Suprapubic skin (tissue), 3 donors: Measurements from ENCODE around the gene IL3.

Experiments used
- EP300 ChIP-seq: sonication (generic); formaldehyde crosslinking; IDR thresholded peaks from one replicate; pipeline ENCODE4 v1.6.1; 2017; ENCODE audit warnings: antibody characterized with exemption
- POLR2A ChIP-seq, 2 donors: fragments of 450-650 bp; IDR thresholded peaks; one replicate each; pipeline ENCODE4 v1.6.1; 2017; ENCODE audit warnings: antibody characterized with exemption in 2 of 2, mild to moderate bottlenecking in 2 of 2, moderate library complexity in 2 of 2
- TF ChIP-seq, protein P1 (sequence below), 2 donors: fragments of 200-600 bp in 1 of 2; fragments of 450-650 bp in 1 of 2; sonication (generic) in 1 of 2; IDR thresholded peaks; one replicate each; pipeline ENCODE4 v1.5.1; 2016 to 2019; ENCODE audit warnings: antibody characterized with exemption in 2 of 2, mild to moderate bottlenecking in 1 of 2, moderate library complexity in 1 of 2

DNA sequence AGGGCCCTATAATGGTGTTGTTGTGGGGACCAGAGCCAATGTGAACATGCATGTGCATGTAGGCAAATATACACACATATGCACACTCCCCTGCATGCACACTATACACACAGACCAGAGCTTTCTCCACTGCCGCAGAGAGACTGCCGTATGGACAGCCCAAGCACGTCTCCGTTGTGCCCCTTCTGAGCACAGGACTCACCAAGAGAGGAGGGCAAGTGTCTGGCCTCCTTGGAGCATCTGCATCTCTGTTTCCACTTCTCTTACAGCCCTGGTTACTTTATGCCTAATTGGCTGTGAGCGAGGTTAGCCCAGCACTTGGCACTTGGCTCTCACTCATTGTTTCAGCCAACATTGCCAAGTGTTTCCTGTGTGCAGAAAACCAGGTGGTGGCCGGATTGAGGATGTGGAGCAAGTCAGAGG lies 43.5 kb downstream of the IL3 start:
- TF ChIP-seq, protein P1, sequence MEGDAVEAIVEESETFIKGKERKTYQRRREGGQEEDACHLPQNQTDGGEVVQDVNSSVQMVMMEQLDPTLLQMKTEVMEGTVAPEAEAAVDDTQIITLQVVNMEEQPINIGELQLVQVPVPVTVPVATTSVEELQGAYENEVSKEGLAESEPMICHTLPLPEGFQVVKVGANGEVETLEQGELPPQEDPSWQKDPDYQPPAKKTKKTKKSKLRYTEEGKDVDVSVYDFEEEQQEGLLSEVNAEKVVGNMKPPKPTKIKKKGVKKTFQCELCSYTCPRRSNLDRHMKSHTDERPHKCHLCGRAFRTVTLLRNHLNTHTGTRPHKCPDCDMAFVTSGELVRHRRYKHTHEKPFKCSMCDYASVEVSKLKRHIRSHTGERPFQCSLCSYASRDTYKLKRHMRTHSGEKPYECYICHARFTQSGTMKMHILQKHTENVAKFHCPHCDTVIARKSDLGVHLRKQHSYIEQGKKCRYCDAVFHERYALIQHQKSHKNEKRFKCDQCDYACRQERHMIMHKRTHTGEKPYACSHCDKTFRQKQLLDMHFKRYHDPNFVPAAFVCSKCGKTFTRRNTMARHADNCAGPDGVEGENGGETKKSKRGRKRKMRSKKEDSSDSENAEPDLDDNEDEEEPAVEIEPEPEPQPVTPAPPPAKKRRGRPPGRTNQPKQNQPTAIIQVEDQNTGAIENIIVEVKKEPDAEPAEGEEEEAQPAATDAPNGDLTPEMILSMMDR (IDR thresholded peaks at IDR 0.05), result no peak
- no peak for TF ChIP-seq EP300
- TF ChIP-seq POLR2A (IDR thresholded peaks at IDR 0.05), result no peak
